Retina (tissue), 1 donor: ENCODE data around the gene LMAN1L.
A peak's percentile ranks its signal among the peaks of the same experiment; 100 is the strongest.
"Not testable (repeated sequence)": the region's sequence is repeated elsewhere in the genome, so short reads cannot be mapped to it uniquely, and the experiment has no call there.

Source experiments
- DNase-seq: peaks from one replicate; pipeline ENCODE4 v3.0.0-alpha.2; 2016

The LMAN1L gene

GRCh38 chr15:74782259-74783071, 30.2 kb upstream of the LMAN1L start:
- no peak for DNase-seq

DNA sequence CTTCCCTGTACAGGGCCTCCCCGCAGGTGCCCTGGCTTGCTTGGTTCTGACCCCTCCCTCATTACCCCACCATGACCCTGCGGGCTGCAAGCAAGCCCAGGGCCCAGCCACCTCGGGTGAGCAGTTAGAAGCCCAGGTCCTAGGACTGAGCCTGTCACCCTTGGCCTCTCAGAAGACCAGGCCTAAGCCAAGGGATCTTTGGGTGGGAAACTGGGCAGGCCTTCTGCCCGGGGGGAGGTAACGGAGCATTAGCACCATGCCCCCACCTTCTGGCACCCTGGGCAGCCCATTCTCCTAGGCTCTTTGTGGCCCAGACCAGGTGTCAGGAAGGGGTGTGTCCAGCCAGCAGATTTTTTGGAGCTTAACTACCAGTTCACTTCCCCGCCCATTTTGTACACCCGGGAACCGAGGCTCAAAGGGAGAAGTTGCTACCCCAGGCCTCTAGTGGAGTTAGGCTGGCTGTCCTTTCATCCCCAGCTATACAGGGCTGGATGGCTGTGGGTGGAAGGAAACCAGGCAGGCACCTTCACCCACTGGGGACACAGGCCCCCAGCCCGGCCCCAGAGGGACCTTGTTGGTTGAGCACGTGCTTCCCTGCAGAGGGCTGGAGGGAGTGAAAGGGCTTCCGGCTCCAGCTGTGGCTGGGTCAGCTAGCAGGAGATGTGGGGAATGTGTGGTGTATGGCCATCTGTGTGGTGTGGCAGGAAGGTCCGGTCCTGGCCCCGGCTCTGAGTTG, 29.4 kb upstream of the LMAN1L start:
- no peak for DNase-seq

DNA sequence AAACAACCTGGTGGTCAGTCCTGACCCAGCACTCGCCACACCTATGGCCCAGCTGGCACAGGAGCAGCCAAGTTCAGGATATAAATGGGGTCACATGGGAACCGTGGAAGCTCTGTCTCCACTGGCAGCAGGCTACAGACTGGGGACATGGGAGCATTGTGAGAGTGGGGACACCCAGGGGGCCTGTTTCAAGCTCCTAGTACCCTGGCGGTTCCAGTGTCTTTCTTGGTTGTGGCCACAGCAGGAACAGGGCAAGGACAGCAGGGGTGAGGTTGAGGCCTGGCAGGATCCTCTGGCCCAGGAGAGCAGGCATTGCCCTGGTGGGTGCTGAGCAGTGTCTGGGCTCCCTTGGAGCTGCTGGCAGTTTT, 28.8 kb upstream of the LMAN1L start:
- no peak for DNase-seq

GRCh38 chr15:74784426-74785193, 28.0 kb upstream of the LMAN1L start:
- no peak for DNase-seq

DNA sequence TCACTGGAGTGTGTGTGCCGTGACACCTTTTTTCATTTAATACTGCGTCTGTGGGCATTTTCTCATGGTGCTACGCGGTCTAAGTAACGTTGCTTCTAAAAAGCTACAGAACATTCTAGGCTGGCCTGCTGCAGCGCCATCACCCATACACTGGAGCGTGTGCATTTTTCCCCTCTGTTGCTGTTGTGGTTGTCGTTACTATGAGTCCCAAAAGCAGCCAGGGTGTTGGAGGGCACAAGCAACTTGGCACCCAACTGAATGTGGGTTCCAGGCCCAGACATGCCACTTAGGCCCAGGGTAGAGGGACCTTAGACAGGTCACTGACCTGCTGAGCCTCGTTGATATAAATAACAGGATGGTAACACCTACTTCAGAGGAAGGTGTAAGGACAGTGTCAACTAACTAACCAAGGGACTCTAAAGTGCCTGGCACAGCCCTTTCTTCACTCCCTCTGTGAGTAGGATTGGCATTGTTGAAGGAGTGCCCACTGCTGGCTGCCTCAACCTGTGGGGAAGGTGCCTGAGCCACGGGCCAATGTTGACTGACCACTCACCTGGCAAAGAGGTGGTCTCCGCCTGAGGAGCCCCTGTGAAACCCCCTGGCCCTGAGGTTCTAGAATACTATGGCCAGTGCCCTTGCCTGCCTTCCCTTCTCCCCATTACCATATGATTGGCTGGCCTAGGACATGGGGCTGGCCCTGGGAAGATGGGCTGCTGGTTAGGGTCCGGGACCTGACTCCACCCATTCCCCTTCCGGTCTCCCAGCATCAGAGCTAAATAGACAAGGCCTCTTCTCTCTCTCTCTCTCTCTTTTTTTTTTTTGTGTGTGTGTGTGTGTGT, 27.2 kb upstream of the LMAN1L start:
- DNase-seq: no peak

GRCh38 chr15:74786081-74786480, 26.6 kb upstream of the LMAN1L start:
- DNase-seq: not testable (repeated sequence)

DNA sequence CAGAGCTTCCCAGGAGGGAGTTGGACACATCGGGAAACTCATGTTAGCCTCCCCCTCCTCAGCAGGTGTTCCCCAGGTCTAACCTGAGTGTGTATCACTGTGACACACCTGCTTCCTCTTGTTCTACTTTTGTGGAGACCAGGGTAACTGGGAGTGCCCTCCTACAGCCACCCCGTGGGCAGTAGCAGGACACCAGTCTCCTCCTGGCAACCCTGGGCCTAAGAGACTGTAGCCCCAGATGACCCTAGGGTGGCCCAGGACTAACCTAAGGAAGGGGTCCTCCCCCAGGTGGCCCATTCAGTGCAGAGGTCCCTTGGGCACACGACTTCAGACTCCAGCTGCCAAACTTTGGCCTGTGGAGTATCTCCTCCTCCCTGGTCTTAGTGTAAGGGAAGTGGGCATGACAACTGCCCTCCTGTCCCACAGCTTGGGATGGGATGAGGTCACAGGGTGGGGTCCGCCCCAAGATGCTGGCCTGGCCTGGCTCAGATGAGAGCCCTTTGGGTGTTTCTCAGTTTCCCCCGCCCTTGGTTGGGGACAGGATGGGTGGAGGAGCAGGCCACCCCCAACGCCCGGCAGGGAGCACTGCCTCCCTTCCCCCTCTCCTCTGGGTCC, 26.0 kb upstream of the LMAN1L start:
- no peak for DNase-seq

- DNase-seq: peak; percentile 54
Measured at GRCh38 chr15:74787251-74788041, 25.2 kb upstream of the LMAN1L start.

DNA sequence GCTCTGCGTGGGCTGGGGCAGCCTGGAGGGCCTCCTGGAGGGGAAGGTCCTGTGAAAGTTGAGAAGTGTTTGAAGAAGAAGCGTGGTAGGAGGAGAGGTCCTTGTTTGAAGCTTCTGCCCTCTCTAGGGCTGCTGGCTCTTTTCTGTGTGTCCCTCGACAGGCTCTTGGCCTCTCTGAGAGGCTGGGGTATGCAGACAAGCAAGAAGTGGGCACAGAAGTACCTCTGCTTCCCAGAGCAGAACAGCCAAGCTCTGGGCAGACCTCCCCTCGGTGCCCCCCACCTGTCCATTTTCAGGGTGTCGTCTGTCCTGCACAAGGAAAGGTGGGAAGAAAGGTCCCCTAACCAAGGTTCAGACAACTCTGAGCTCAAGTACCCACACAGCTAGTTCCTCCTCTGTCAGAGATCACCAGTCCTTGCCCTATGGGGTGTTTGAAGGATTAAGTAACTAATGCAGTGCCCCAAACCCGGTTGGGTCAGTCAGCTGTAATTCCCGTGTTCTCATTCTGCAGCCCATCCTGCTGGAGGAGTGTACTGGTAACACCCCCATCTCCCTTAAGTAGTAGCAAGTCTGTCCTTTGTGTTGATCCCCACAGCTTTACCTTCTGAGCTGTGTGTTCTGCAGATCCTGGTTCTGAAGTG, 24.5 kb upstream of the LMAN1L start:
- no peak for DNase-seq

DNA sequence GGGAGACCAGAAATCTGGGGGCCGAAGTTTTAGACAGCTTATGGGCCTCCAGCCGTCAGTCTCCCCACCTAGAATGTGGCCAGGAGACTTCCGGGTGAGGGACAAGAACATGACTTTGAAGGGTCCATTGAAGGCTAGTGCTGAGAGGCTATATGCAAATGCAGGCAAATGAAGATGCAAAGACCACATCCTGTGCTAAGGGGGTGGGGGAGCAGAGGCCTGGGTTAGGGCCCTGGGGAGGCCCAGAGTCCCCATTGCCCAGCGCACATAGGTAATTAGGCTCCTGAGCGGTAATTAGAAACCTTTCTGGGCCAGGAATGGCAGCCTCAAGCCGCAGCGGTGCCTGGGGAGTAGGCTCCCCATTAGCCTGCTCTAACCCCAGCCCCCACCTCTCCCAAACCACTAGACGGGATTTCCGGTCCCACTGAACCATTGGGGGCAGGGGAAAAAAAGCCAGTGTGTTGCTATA, 23.9 kb upstream of the LMAN1L start:
- DNase-seq: no peak

- DNase-seq: no peak
Measured at GRCh38 chr15:74789171-74789631, 23.4 kb upstream of the LMAN1L start.

DNA sequence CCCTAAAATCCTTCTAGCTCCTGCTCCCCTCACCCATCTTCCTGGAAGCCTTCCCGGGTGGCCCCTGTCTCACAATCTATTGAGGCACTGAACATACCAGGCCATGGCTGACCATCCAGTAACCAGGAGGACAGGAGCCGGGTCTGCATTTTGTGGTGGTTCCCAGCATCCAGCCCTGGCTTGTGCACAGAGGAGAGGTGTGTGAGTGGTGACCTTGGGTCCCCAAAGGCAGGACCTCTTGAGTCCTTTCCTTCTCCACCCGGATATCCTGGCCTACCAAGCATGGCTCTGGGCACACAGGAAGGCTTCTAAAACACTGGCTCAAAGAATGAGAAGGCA, 22.9 kb upstream of the LMAN1L start:
- no peak for DNase-seq

DNA sequence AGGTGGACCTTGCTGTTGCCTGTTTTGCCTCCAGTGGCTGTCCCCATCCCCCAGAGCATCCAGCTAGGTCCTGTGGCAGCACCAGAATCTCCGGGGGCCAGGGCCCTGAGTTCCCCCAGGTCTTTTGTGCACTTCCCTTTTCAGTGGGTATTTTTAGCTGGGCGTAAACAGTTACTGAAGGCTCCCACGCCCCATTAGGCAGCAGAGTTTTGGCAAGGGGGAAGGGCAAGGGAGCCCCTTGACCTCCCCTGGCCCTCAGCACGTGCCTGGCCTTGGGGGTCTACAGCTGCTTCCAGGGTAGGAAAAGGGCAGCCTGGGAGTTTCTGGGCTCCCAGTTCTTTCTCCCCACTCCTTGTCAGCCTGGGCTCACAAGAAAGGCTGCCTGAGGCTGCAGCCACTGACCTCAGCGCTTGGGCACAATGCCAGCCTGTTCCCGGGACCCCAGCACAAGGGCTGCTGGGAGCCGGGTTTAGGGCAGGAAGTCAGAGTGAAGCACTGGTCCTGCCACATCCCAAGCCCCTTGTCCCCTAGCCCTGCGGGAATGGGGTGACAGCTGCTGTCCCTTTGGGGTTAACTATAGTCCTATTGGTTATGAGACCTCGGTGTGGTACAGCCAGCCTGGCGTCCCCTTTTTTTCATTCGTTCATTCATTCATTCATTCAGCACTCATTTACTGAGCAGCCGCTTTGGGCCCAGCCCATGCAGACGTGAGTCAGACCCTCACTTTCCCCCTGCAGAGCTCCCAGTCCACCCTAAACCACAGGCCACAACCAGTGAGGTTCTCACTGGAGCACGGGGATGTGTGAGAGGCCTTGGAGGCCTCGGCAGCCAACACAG, 22.3 kb upstream of the LMAN1L start:
- DNase-seq: no peak

- no peak for DNase-seq
Measured at GRCh38 chr15:74791007-74791406, 21.6 kb upstream of the LMAN1L start.

DNA sequence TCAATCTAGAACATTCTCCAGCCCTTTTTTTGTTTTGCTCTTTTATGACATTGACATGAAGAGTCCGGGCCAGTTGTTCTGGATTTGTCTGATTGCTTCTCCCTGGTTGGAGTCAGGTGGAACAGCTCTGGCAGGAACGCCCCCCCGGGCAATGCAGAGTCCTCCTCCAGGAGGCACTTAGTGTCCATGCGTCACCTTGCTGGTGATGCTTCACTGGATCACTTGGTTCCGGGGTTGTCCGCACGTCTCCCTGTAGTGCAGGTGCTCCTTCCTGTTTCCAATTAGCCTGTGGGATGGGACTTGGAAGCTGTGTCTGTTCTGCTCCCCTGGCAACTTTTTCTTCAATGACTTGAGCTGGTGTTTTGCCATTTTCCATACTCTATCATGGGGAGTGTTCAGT, 21.0 kb upstream of the LMAN1L start:
- no peak for DNase-seq

DNA sequence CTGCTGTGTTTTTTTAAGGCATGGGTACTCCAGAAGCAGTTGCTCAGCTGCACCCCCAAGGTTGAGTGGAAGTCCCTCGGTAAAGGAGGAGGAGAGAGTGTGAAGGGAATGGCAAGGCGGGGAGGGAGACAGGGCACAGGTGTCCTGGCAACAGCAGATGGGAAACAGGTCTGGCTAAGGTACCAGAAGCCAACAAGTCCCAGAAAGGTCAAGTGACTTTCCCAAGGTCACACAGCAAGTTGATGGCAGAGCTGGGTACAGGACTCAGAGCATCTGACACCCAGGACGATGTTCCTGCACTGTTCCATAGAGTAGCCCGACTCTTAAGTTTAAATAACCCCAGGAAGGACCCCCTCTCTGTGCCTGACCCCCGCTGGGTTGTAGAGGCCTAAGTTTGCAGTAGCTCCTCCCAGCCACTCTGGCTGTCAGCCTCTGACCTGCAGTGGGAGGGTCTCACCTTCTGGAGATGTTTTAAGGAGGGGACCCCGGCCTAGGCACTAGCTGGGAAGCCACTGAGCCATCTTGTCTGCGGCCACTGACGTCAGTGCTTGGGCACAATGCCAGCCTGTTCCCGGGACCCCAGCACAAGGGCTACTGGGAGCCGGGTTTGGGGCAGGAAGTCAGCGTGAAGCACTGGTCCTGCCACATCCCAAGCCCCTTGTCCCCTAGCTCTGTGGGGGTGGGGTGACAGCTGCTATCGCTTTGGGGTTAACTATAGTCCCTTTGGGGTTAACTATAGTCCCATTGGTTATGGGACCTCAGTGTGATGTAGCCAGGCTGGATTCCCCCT, 20.2 kb upstream of the LMAN1L start:
- DNase-seq: no peak

- DNase-seq: no peak
Measured at GRCh38 chr15:74793135-74794028, 19.3 kb upstream of the LMAN1L start.
